Measurements from ENCODE around the gene MED12L. TPM values are rescaled to one million over a fixed set of nuclear protein-coding genes. Genes with fewer than 3 reads are reported as not detected.

Gene MED12L
- total RNA-seq, 4 donors from 2014 or later = under 0.01 to 0.34 (median 0.27) TPM

- TF ChIP-seq CTCF (IDR thresholded peaks at IDR 0.05; ENCODE audit: low read depth) = no peak
These were observed 222.4 kb downstream of the MED12L start for GRCh38 chr3:151307583-151308488.

GRCh38 chr3:151309566-151309965 lies 224.1 kb downstream of the MED12L start:
- TF ChIP-seq CTCF (IDR thresholded peaks at IDR 0.05; ENCODE audit: low read depth) = no peak

GRCh38 chr3:151312972-151313371 lies 227.5 kb downstream of the MED12L start:
- TF ChIP-seq CTCF (IDR thresholded peaks at IDR 0.05; ENCODE audit: low read depth) = no peak

- TF ChIP-seq CTCF (IDR thresholded peaks at IDR 0.05; ENCODE audit: low read depth) = no peak
These were observed 228.7 kb downstream of the MED12L start for GRCh38 chr3:151314137-151314536.

GRCh38 chr3:151314593-151314992 lies 229.1 kb downstream of the MED12L start:
- no peak for TF ChIP-seq CTCF (IDR thresholded peaks at IDR 0.05; ENCODE audit: low read depth)

- TF ChIP-seq CTCF (IDR thresholded peaks at IDR 0.05; ENCODE audit: low read depth) = no peak
These were observed 229.7 kb downstream of the MED12L start for GRCh38 chr3:151315136-151315535.

GRCh38 chr3:151315846-151316245 lies 230.4 kb downstream of the MED12L start:
- no peak for TF ChIP-seq CTCF (IDR thresholded peaks at IDR 0.05; ENCODE audit: low read depth)
